ENCODE measurements around the gene METTL8. TPM values are rescaled to one million over a fixed set of nuclear protein-coding genes. Genes with fewer than 3 reads are reported as not detected.

METTL8 gene
- total and polyA plus RNA-seq, 2 of the 13 experiments (the other 11 are each of a cell fraction or from before 2014, with no cell fraction given) = 18.6 to 68.2 TPM

DNA sequence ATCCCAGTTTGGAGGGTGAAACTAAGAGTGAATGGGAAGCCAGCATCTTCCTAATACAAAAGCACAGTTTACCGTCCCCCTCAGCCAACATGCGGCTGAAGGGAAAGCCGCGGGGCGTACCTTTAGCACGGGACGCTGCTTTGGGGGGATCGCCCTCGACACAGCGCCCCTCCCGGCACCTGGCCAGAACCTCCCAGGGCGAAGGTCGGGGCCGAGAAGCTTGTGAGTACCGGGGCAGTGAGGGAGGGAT lies at the start of gene METTL8 (continued):
- peak; percentile 71; the same call in 1 of the 2 replicates for TF ChIP-seq ZNF124 (CRISPR knock-in tag; IDR thresholded peaks at IDR 0.05)
- TF ChIP-seq, protein P1, sequence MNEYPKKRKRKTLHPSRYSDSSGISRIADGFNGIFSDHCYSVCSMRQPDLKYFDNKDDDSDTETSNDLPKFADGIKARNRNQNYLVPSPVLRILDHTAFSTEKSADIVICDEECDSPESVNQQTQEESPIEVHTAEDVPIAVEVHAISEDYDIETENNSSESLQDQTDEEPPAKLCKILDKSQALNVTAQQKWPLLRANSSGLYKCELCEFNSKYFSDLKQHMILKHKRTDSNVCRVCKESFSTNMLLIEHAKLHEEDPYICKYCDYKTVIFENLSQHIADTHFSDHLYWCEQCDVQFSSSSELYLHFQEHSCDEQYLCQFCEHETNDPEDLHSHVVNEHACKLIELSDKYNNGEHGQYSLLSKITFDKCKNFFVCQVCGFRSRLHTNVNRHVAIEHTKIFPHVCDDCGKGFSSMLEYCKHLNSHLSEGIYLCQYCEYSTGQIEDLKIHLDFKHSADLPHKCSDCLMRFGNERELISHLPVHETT (CRISPR knock-in tag; conservative IDR thresholded peaks at IDR 0.05) = no peak
- TF ChIP-seq, protein P2, sequence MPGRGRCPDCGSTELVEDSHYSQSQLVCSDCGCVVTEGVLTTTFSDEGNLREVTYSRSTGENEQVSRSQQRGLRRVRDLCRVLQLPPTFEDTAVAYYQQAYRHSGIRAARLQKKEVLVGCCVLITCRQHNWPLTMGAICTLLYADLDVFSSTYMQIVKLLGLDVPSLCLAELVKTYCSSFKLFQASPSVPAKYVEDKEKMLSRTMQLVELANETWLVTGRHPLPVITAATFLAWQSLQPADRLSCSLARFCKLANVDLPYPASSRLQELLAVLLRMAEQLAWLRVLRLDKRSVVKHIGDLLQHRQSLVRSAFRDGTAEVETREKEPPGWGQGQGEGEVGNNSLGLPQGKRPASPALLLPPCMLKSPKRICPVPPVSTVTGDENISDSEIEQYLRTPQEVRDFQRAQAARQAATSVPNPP (CRISPR knock-in tag; IDR thresholded peaks at IDR 0.05) = no peak
- TF ChIP-seq, protein P3, sequence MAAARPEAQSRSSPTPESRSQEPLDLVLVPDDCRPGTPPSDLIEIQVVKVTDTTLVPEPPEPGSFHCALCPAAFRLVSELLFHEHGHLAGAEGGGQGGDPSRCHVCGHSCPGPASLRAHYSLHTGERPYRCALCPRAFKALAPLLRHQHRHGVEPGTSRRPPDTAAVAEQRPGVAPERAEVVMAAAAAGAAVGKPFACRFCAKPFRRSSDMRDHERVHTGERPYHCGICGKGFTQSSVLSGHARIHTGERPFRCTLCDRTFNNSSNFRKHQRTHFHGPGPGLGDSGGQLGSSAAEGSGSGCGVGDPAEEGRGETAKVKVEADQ (CRISPR knock-in tag; IDR thresholded peaks at IDR 0.05; ENCODE audit: borderline replicate concordance) = no peak
- no peak for TF ChIP-seq DNMT3B (CRISPR knock-in tag; conservative IDR thresholded peaks at IDR 0.05)
- no peak for TF ChIP-seq NFE2L2 (IDR thresholded peaks at IDR 0.05; ENCODE audit: low read length)
- peak; percentile 63; the same call in 1 of the 2 replicates for TF ChIP-seq MIER2 (CRISPR knock-in tag; IDR thresholded peaks at IDR 0.05)
- no peak for TF ChIP-seq CBFB (CRISPR knock-in tag; IDR thresholded peaks at IDR 0.05)
- no peak for TF ChIP-seq FLYWCH1 (CRISPR knock-in tag; IDR thresholded peaks at IDR 0.05)
- TF ChIP-seq, protein P4, sequence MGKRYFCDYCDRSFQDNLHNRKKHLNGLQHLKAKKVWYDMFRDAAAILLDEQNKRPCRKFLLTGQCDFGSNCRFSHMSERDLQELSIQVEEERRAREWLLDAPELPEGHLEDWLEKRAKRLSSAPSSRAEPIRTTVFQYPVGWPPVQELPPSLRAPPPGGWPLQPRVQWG (CRISPR knock-in tag; IDR thresholded peaks at IDR 0.05; ENCODE audit: borderline replicate concordance, low read depth) = no peak
- TF ChIP-seq ZNF589 (CRISPR knock-in tag; conservative IDR thresholded peaks at IDR 0.05) = no peak; the same call in 1 of the 2 replicates
- 0 out of 2 replicates have a peak, but pooled peaks have one; percentile 83 for TF ChIP-seq STAT5B (CRISPR knock-in tag; IDR thresholded peaks at IDR 0.05)
- TF ChIP-seq ZNF644 (CRISPR knock-in tag; IDR thresholded peaks at IDR 0.05; ENCODE audit: low read depth) = peak; percentile 66
- no peak for TF ChIP-seq GPN1 (CRISPR knock-in tag; IDR thresholded peaks at IDR 0.05; ENCODE audit: borderline replicate concordance)
- TF ChIP-seq, protein P5, sequence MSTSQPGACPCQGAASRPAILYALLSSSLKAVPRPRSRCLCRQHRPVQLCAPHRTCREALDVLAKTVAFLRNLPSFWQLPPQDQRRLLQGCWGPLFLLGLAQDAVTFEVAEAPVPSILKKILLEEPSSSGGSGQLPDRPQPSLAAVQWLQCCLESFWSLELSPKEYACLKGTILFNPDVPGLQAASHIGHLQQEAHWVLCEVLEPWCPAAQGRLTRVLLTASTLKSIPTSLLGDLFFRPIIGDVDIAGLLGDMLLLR (CRISPR knock-in tag; IDR thresholded peaks at IDR 0.05) = peak; percentile 55; the same call in 1 of the 2 replicates
- TF ChIP-seq ZNF3 (CRISPR knock-in tag; IDR thresholded peaks at IDR 0.05) = no peak
- TF ChIP-seq, protein P6, sequence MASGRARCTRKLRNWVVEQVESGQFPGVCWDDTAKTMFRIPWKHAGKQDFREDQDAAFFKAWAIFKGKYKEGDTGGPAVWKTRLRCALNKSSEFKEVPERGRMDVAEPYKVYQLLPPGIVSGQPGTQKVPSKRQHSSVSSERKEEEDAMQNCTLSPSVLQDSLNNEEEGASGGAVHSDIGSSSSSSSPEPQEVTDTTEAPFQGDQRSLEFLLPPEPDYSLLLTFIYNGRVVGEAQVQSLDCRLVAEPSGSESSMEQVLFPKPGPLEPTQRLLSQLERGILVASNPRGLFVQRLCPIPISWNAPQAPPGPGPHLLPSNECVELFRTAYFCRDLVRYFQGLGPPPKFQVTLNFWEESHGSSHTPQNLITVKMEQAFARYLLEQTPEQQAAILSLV (CRISPR knock-in tag; IDR thresholded peaks at IDR 0.05; ENCODE audit: borderline replicate concordance) = no peak
- no peak for TF ChIP-seq LCORL (IDR thresholded peaks at IDR 0.05)
- peak; percentile 96 for TF ChIP-seq LCORL (CRISPR knock-in tag; IDR thresholded peaks at IDR 0.05)
- TF ChIP-seq, protein P7, sequence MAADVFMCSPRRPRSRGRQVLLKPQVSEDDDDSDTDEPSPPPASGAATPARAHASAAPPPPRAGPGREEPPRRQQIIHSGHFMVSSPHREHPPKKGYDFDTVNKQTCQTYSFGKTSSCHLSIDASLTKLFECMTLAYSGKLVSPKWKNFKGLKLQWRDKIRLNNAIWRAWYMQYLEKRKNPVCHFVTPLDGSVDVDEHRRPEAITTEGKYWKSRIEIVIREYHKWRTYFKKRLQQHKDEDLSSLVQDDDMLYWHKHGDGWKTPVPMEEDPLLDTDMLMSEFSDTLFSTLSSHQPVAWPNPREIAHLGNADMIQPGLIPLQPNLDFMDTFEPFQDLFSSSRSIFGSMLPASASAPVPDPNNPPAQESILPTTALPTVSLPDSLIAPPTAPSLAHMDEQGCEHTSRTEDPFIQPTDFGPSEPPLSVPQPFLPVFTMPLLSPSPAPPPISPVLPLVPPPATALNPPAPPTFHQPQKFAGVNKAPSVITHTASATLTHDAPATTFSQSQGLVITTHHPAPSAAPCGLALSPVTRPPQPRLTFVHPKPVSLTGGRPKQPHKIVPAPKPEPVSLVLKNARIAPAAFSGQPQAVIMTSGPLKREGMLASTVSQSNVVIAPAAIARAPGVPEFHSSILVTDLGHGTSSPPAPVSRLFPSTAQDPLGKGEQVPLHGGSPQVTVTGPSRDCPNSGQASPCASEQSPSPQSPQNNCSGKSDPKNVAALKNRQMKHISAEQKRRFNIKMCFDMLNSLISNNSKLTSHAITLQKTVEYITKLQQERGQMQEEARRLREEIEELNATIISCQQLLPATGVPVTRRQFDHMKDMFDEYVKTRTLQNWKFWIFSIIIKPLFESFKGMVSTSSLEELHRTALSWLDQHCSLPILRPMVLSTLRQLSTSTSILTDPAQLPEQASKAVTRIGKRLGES (CRISPR knock-in tag; IDR thresholded peaks at IDR 0.05; ENCODE audit: borderline replicate concordance) = no peak
- TF ChIP-seq, protein P8, sequence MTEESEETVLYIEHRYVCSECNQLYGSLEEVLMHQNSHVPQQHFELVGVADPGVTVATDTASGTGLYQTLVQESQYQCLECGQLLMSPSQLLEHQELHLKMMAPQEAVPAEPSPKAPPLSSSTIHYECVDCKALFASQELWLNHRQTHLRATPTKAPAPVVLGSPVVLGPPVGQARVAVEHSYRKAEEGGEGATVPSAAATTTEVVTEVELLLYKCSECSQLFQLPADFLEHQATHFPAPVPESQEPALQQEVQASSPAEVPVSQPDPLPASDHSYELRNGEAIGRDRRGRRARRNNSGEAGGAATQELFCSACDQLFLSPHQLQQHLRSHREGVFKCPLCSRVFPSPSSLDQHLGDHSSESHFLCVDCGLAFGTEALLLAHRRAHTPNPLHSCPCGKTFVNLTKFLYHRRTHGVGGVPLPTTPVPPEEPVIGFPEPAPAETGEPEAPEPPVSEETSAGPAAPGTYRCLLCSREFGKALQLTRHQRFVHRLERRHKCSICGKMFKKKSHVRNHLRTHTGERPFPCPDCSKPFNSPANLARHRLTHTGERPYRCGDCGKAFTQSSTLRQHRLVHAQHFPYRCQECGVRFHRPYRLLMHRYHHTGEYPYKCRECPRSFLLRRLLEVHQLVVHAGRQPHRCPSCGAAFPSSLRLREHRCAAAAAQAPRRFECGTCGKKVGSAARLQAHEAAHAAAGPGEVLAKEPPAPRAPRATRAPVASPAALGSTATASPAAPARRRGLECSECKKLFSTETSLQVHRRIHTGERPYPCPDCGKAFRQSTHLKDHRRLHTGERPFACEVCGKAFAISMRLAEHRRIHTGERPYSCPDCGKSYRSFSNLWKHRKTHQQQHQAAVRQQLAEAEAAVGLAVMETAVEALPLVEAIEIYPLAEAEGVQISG (CRISPR knock-in tag; IDR thresholded peaks at IDR 0.05) = no peak

Data from HepG2 (cell line).